HEK293 (cell line): ENCODE measurements around the gene GRIK2.

Experiments
- CTCF ChIA-PET: fragments of 350-600 bp; formaldehyde crosslinking; extraction: SDS; loops from one replicate; lab custom pipeline; 2021; ENCODE audit warnings: antibody characterized with exemption; lab: Yijun Ruan, JAX
- POLR2A ChIA-PET: fragments of 300-600 bp; formaldehyde crosslinking; extraction: SDS; loops from one replicate; lab custom pipeline; 2020; ENCODE audit warnings: antibody characterized with exemption, inconsistent platforms; lab: Yijun Ruan, JAX
- H3K27ac ChIP-seq: fragments of 200-500 bp; sonication (Bioruptor generic); 2 replicates; pipeline ENCODE4 v1.5.1; 2014; ENCODE audit warnings: low read depth, low read length, control low read depth, inconsistent platforms; ENCODE audit errors: extremely low read depth
- H3K36me3 ChIP-seq, 2 experiments: fragments of 200-500 bp in 1 of 2; sonication (Bioruptor generic) in 1 of 2; 1 replicate in 1 of 2; 2 replicates in 1 of 2; pipeline ENCODE4 v1.5.1; 2014 to 2017; ENCODE audit warnings: inconsistent platforms in 2 of 2, low read length in 2 of 2; ENCODE audit not compliant: control insufficient read depth in 2 of 2, insufficient read depth in 1 of 2
- H3K4me1 ChIP-seq: fragments of 200-500 bp; sonication (Bioruptor generic); 2 replicates; pipeline ENCODE4 v1.5.1; 2014; ENCODE audit warnings: mild to moderate bottlenecking, low read length, inconsistent platforms; ENCODE audit not compliant: control insufficient read depth, insufficient read depth
- H3K4me3 ChIP-seq: 2 replicates; pipeline ENCODE4 v1.5.1; 2011; ENCODE audit warnings: low read depth, mild to moderate bottlenecking, control low read depth, low read length, moderate library complexity
- H3K9me3 ChIP-seq: fragments of 200-500 bp; sonication (Bioruptor generic); 2 replicates; pipeline ENCODE4 v1.5.1; 2014; ENCODE audit warnings: low read depth, low read length, inconsistent platforms; ENCODE audit not compliant: control insufficient read depth, insufficient read depth
- OSR2 ChIP-seq: fragments of 450-650 bp; formaldehyde crosslinking; IDR thresholded peaks from 2 replicates; pipeline ENCODE4 v1.5.1; 2016; ENCODE audit warnings: missing biosample characterization, missing genetic modification characterization
- SCRT2 ChIP-seq: fragments of 450-650 bp; formaldehyde crosslinking; IDR thresholded peaks from 2 replicates; pipeline ENCODE4 v1.5.1; 2016; ENCODE audit warnings: missing biosample characterization, missing genetic modification characterization
- TRIM28 ChIP-seq: IDR thresholded peaks from 2 replicates; pipeline ENCODE4 v1.6.1; 2011; ENCODE audit warnings: low read length, control low read depth, borderline replicate concordance
- WT1 ChIP-seq: fragments of 450-650 bp; formaldehyde crosslinking; IDR thresholded peaks from 2 replicates; pipeline ENCODE4 v1.5.1; 2016; ENCODE audit warnings: missing biosample characterization, missing genetic modification characterization
- ZBTB10 ChIP-seq: fragments of 450-650 bp; formaldehyde crosslinking; IDR thresholded peaks from 2 replicates; pipeline ENCODE4 v1.5.1; 2016; ENCODE audit warnings: missing biosample characterization, missing genetic modification characterization
- ZBTB7A ChIP-seq: fragments of 450-650 bp; formaldehyde crosslinking; IDR thresholded peaks from 2 replicates; pipeline ENCODE4 v1.5.1; 2016; ENCODE audit warnings: low read depth, missing biosample characterization, missing genetic modification characterization
- ZEB2 ChIP-seq: fragments of 450-650 bp; formaldehyde crosslinking; IDR thresholded peaks from 2 replicates; pipeline ENCODE4 v1.5.1; 2016; ENCODE audit warnings: missing biosample characterization, missing genetic modification characterization
- ZNF114 ChIP-seq: fragments of 450-650 bp; formaldehyde crosslinking; IDR thresholded peaks from 2 replicates; pipeline ENCODE4 v1.5.0; 2017; ENCODE audit warnings: missing biosample characterization, missing genetic modification characterization
- ZNF169 ChIP-seq: fragments of 450-650 bp; formaldehyde crosslinking; IDR thresholded peaks from 2 replicates; pipeline ENCODE4 v1.5.1; 2016; ENCODE audit warnings: missing biosample characterization, missing genetic modification characterization
- ZNF280D ChIP-seq: fragments of 450-650 bp; formaldehyde crosslinking; IDR thresholded peaks from 2 replicates; pipeline ENCODE4 v1.5.1; 2016; ENCODE audit warnings: missing biosample characterization, missing genetic modification characterization
- ZNF302 ChIP-seq: fragments of 450-650 bp; formaldehyde crosslinking; IDR thresholded peaks from 2 replicates; pipeline ENCODE4 v1.5.1; 2016; ENCODE audit warnings: missing biosample characterization, missing genetic modification characterization, low read depth
- ZNF366 ChIP-seq: fragments of 450-650 bp; formaldehyde crosslinking; conservative IDR thresholded peaks from 2 replicates; pipeline ENCODE4 v1.5.1; 2016; ENCODE audit warnings: missing biosample characterization, missing genetic modification characterization
- ZNF513 ChIP-seq: fragments of 450-650 bp; IDR thresholded peaks from 2 replicates; pipeline ENCODE4 v1.5.1; 2018; ENCODE audit warnings: missing biosample characterization, missing genetic modification characterization
- ZNF514 ChIP-seq: fragments of 450-650 bp; formaldehyde crosslinking; IDR thresholded peaks from 2 replicates; pipeline ENCODE4 v1.5.1; 2016; ENCODE audit warnings: missing biosample characterization, missing genetic modification characterization
- ZNF747 ChIP-seq: fragments of 450-650 bp; formaldehyde crosslinking; IDR thresholded peaks from 2 replicates; pipeline ENCODE4 v1.5.1; 2016; ENCODE audit warnings: missing biosample characterization, missing genetic modification characterization
- ZNF76 ChIP-seq: fragments of 450-650 bp; formaldehyde crosslinking; IDR thresholded peaks from 2 replicates; pipeline ENCODE4; 2016; ENCODE audit warnings: low read depth, missing biosample characterization, missing genetic modification characterization, borderline replicate concordance
- ZNF768 ChIP-seq: fragments of 450-650 bp; formaldehyde crosslinking; IDR thresholded peaks from 2 replicates; pipeline ENCODE4 v1.5.1; 2018; ENCODE audit warnings: missing biosample characterization, mild to moderate bottlenecking, missing genetic modification characterization
- ZSCAN23 ChIP-seq: fragments of 450-650 bp; formaldehyde crosslinking; IDR thresholded peaks from 2 replicates; pipeline ENCODE4 v1.5.1; 2016; ENCODE audit warnings: missing biosample characterization, missing genetic modification characterization
- ZXDB ChIP-seq: fragments of 450-650 bp; formaldehyde crosslinking; IDR thresholded peaks from 2 replicates; pipeline ENCODE4 v1.5.1; 2016; ENCODE audit warnings: missing biosample characterization, missing genetic modification characterization
- TF ChIP-seq, protein P1 (sequence below): fragments of 450-650 bp; formaldehyde crosslinking; IDR thresholded peaks from 2 replicates; pipeline ENCODE4 v1.5.1; 2016; ENCODE audit warnings: missing biosample characterization, missing genetic modification characterization, borderline replicate concordance
- TF ChIP-seq, protein P2 (sequence below): fragments of 450-650 bp; formaldehyde crosslinking; IDR thresholded peaks from 2 replicates; pipeline ENCODE4 v1.5.1; 2016; ENCODE audit warnings: missing biosample characterization, missing genetic modification characterization

The GRIK2 gene

DNA sequence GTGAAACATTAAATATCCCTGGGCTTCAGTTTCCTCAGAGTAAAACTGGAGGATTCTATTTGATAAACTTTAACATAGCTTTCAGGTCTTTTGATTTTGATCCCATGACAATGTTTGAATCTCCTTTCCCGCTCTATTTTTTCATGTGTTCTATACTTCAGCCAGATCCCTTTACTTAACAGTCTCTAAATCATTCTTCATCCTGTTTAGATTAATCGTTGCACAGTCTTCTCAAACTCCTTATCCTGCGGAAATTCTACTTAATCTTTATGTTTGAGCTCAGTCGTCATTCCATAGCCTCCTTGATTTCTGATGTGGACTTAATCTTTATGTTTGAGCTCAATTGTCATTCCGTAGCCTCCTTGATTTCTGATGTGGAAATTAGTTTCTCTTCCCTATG is 57.4 kb downstream of the GRIK2 start:
- no peaks in the 10 kb centered on the region for H3K9me3 ChIP-seq
- POLR2A ChIA-PET, result no interaction called here
- CTCF ChIA-PET, result interaction anchor here (0.6 to 1.0 kb wide), 3 partner anchors 11 to 123 kb away, joined by 3 to 7 read pairs (median 3); no protein-coding TSS in a partner anchor
- no peak overlapping the region for H3K27ac ChIP-seq
- H3K36me3 ChIP-seq, result no peaks in the 10 kb centered on the region
- no peaks in the 10 kb centered on the region for H3K4me1 ChIP-seq
- TF ChIP-seq TRIM28 (no peak), ZBTB10 (no peak), ZNF169 (tag by site-specific recombination) (no peak), ZNF747 (tag by site-specific recombination) (no peak)
- TF ChIP-seq, protein P1, sequence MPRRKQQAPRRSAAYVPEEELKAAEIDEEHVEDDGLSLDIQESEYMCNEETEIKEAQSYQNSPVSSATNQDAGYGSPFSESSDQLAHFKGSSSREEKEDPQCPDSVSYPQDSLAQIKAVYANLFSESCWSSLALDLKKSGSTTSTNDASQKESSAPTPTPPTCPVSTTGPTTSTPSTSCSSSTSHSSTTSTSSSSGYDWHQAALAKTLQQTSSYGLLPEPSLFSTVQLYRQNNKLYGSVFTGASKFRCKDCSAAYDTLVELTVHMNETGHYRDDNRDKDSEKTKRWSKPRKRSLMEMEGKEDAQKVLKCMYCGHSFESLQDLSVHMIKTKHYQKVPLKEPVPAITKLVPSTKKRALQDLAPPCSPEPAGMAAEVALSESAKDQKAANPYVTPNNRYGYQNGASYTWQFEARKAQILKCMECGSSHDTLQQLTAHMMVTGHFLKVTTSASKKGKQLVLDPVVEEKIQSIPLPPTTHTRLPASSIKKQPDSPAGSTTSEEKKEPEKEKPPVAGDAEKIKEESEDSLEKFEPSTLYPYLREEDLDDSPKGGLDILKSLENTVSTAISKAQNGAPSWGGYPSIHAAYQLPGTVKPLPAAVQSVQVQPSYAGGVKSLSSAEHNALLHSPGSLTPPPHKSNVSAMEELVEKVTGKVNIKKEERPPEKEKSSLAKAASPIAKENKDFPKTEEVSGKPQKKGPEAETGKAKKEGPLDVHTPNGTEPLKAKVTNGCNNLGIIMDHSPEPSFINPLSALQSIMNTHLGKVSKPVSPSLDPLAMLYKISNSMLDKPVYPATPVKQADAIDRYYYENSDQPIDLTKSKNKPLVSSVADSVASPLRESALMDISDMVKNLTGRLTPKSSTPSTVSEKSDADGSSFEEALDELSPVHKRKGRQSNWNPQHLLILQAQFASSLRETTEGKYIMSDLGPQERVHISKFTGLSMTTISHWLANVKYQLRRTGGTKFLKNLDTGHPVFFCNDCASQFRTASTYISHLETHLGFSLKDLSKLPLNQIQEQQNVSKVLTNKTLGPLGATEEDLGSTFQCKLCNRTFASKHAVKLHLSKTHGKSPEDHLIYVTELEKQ (tag by site-specific recombination), result no peak
- no peak overlapping the region for H3K4me3 ChIP-seq

GRCh38 chr6:101451981-101452380 is 58.5 kb downstream of the GRIK2 start:
- no peaks in the 10 kb centered on the region for H3K9me3 ChIP-seq
- ChIA-PET POLR2A (no interaction called here), CTCF (no interaction called here)
- no peaks in the 10 kb centered on the region for H3K4me1 ChIP-seq
- TF ChIP-seq OSR2 (tag by site-specific recombination), result no peak
- no peak for TF ChIP-seq ZNF366 (tag by site-specific recombination)
- TF ChIP-seq ZNF280D (tag by site-specific recombination), result no peak
- TF ChIP-seq WT1 (tag by site-specific recombination), result no peak
- TF ChIP-seq ZBTB7A, result no peak
- no peak for TF ChIP-seq ZNF114 (tag by site-specific recombination)
- TF ChIP-seq ZXDB (tag by site-specific recombination), result no peak
- TF ChIP-seq ZNF768 (tag by site-specific recombination), result no peak
- TF ChIP-seq ZSCAN23 (tag by site-specific recombination), result no peak
- no peak for TF ChIP-seq SCRT2 (tag by site-specific recombination)
- TF ChIP-seq ZNF302, result no peak
- TF ChIP-seq ZEB2 (tag by site-specific recombination), result no peak
- TF ChIP-seq ZNF76 (tag by site-specific recombination), result no peak
- TF ChIP-seq ZNF513 (tag by site-specific recombination), result no peak
- no peak for TF ChIP-seq ZNF514 (tag by site-specific recombination)
- TF ChIP-seq, protein P2, sequence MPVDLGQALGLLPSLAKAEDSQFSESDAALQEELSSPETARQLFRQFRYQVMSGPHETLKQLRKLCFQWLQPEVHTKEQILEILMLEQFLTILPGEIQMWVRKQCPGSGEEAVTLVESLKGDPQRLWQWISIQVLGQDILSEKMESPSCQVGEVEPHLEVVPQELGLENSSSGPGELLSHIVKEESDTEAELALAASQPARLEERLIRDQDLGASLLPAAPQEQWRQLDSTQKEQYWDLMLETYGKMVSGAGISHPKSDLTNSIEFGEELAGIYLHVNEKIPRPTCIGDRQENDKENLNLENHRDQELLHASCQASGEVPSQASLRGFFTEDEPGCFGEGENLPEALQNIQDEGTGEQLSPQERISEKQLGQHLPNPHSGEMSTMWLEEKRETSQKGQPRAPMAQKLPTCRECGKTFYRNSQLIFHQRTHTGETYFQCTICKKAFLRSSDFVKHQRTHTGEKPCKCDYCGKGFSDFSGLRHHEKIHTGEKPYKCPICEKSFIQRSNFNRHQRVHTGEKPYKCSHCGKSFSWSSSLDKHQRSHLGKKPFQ (tag by site-specific recombination), result no peak
- H3K27ac ChIP-seq, result no peak overlapping the region
- no peak overlapping the region for H3K4me3 ChIP-seq
- no peaks in the 10 kb centered on the region for H3K36me3 ChIP-seq
